PFSK-1 (cell line): ENCODE data around the gene PSG6.
"Not testable (repeated sequence)": the region's sequence is repeated elsewhere in the genome, so short reads cannot be mapped to it uniquely, and the experiment has no call there.

ENCODE experiments used
- FOXP2 ChIP-seq: optimal IDR thresholded peaks from 2 replicates; pipeline ENCODE3; 2011; ENCODE audit warnings: borderline replicate concordance, control low read depth, inconsistent platforms; ENCODE audit not compliant: insufficient read depth; ENCODE audit errors: extremely low read length, extremely low read depth
- POLR2AphosphoS5 ChIP-seq: IDR thresholded peaks from 2 replicates; pipeline ENCODE4 v1.6.1; 2012; ENCODE audit warnings: low read depth, mild to moderate bottlenecking, control low read depth, low read length, moderate library complexity
- REST ChIP-seq, 2 experiments: IDR thresholded peaks; 2 replicates each; pipeline versions ENCODE4 v1.6.1 to v1.8.0; 2011 to 2012; ENCODE audit warnings: low read depth in 2 of 2, low read length in 2 of 2, control low read depth in 1 of 2, inconsistent platforms in 1 of 2, mild to moderate bottlenecking in 1 of 2, moderate library complexity in 1 of 2; ENCODE audit not compliant: insufficient read depth in 1 of 2
- SIN3A ChIP-seq: IDR thresholded peaks from 2 replicates; pipeline ENCODE4 v1.6.1; 2012; ENCODE audit warnings: mild to moderate bottlenecking, low read length, moderate library complexity, borderline replicate concordance; ENCODE audit not compliant: insufficient read depth
- TAF1 ChIP-seq: IDR thresholded peaks from 2 replicates; pipeline ENCODE4 v1.6.1; 2012; ENCODE audit warnings: low read length, control low read depth, borderline replicate concordance; ENCODE audit not compliant: insufficient read depth

Gene PSG6

DNA sequence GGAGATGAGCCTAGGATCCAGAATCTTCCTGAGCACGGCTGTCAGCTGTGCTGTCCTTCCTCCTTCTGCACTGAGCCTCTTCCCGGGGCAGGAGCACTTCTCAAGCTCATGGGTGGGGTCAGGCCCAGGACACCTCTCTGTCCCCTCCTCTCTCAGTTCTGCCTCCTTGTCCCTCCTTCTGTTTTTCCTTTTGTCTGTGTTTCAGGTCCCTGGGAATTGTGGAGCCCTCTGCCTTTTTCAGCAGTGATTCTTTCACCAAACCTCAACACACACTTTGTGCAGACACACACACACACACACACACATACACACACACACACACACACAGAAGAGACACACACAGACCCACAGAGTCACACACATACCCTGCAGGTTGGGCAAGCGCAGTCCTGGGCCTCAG is 19.4 kb upstream of the PSG6 start, which contains the start of gene PSG7:
PSG7 (minus strand) TSS at position 101 of the 400 bp plus-strand sequence. CDS start 131 bp downstream, outside the sequence.
- not testable (repeated sequence) for TF ChIP-seq POLR2AphosphoS5; REST (IDR thresholded peaks at IDR 0.05; ENCODE audit: insufficient read depth in 1 of 2, low read depth in 2 of 2, low read length in 2 of 2); SIN3A

GRCh38 chr19:42928896-42929295 is 11.2 kb upstream of the PSG6 start:
- TF ChIP-seq FOXP2 (no peak), SIN3A (no peak), REST (IDR thresholded peaks at IDR 0.05; ENCODE audit: insufficient read depth in 1 of 2, low read depth in 2 of 2, low read length in 2 of 2) (no peak), POLR2AphosphoS5 (no peak), TAF1 (no peak)

GRCh38 chr19:42926781-42927180 is 9.1 kb upstream of the PSG6 start:
- TF ChIP-seq REST (IDR thresholded peaks at IDR 0.05; ENCODE audit: insufficient read depth in 1 of 2, low read depth in 2 of 2, low read length in 2 of 2): no peak
- TF ChIP-seq FOXP2: no peak

GRCh38 chr19:42919757-42920079 is 2.0 kb upstream of the PSG6 start:
- no peak for TF ChIP-seq TAF1
- no peak for TF ChIP-seq REST (IDR thresholded peaks at IDR 0.05; ENCODE audit: insufficient read depth in 1 of 2, low read depth in 2 of 2, low read length in 2 of 2)
- TF ChIP-seq FOXP2: no peak
- TF ChIP-seq POLR2AphosphoS5: no peak
- TF ChIP-seq SIN3A: no peak

DNA sequence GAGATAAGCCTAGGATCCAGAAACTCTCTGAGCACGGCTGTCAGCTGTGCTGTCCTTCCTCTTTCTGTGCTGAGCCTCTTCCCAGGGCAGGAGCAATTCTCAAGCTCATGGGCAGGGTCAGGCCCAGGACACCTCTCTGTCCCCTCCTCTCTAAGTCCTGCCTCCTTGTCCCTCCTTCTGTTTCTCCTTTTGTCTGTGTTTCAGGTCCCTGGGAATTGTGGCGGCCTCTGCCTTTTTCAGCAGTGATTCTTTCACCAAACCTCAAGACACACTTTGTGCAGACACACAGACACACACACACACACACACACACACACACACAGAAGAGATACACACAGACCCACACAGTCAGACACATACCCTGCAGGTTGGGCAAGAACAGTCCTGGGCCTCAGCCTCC is 38.1 kb downstream of the PSG6 start, which contains the start of gene PSG1:
PSG1 (minus strand) TSS at position 101 of the 400 bp plus-strand sequence. CDS start 132 bp downstream, outside the sequence.
- no peak for TF ChIP-seq REST (IDR thresholded peaks at IDR 0.05; ENCODE audit: insufficient read depth in 1 of 2, low read depth in 2 of 2, low read length in 2 of 2)
- TF ChIP-seq TAF1: no peak
- TF ChIP-seq SIN3A: no peak
- no peak for TF ChIP-seq FOXP2
- no peak for TF ChIP-seq POLR2AphosphoS5
